Measurements from ENCODE around the gene GBP2. TPM values are rescaled to one million over a fixed set of nuclear protein-coding genes. Genes with fewer than 3 reads are reported as not detected.
A peak's percentile ranks its signal among the peaks of the same experiment; 100 is the strongest.

The GBP2 gene
- total and polyA plus RNA-seq, 9 of the 15 experiments (the other 6 are each of a cell fraction or from before 2014, with no cell fraction given), result 0.45 to 2.2 (median 0.69) TPM

GRCh38 chr1:89170170-89171066 lies 44.5 kb upstream of the GBP2 start (continued):
- TF ChIP-seq, protein P1, sequence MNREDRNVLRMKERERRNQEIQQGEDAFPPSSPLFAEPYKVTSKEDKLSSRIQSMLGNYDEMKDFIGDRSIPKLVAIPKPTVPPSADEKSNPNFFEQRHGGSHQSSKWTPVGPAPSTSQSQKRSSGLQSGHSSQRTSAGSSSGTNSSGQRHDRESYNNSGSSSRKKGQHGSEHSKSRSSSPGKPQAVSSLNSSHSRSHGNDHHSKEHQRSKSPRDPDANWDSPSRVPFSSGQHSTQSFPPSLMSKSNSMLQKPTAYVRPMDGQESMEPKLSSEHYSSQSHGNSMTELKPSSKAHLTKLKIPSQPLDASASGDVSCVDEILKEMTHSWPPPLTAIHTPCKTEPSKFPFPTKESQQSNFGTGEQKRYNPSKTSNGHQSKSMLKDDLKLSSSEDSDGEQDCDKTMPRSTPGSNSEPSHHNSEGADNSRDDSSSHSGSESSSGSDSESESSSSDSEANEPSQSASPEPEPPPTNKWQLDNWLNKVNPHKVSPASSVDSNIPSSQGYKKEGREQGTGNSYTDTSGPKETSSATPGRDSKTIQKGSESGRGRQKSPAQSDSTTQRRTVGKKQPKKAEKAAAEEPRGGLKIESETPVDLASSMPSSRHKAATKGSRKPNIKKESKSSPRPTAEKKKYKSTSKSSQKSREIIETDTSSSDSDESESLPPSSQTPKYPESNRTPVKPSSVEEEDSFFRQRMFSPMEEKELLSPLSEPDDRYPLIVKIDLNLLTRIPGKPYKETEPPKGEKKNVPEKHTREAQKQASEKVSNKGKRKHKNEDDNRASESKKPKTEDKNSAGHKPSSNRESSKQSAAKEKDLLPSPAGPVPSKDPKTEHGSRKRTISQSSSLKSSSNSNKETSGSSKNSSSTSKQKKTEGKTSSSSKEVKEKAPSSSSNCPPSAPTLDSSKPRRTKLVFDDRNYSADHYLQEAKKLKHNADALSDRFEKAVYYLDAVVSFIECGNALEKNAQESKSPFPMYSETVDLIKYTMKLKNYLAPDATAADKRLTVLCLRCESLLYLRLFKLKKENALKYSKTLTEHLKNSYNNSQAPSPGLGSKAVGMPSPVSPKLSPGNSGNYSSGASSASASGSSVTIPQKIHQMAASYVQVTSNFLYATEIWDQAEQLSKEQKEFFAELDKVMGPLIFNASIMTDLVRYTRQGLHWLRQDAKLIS (CRISPR knock-in tag; IDR thresholded peaks at IDR 0.05), result no peak
- TF ChIP-seq DMBX1 (CRISPR knock-in tag; IDR thresholded peaks at IDR 0.05; ENCODE audit: borderline replicate concordance), result peak; percentile 97; the same call in 1 of the 2 replicates
- no peak for TF ChIP-seq TAF15 (IDR thresholded peaks at IDR 0.05; ENCODE audit: low read depth, low read length)
- TF ChIP-seq GABPA (tag; conservative IDR thresholded peaks at IDR 0.05; ENCODE audit: low read depth), result peak; percentile 50; the same call in 1 of the 2 replicates
- TF ChIP-seq SMARCB1 (IDR thresholded peaks at IDR 0.05; ENCODE audit: insufficient read length, low read depth), result no peak
- TF ChIP-seq, protein P2, sequence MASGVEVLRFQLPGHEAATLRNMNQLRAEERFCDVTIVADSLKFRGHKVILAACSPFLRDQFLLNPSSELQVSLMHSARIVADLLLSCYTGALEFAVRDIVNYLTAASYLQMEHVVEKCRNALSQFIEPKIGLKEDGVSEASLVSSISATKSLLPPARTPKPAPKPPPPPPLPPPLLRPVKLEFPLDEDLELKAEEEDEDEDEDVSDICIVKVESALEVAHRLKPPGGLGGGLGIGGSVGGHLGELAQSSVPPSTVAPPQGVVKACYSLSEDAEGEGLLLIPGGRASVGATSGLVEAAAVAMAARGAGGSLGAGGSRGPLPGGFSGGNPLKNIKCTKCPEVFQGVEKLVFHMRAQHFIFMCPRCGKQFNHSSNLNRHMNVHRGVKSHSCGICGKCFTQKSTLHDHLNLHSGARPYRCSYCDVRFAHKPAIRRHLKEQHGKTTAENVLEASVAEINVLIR (CRISPR knock-in tag; IDR thresholded peaks at IDR 0.05), result peak; percentile 31; the same call in 1 of the 2 replicates
- peak; percentile 56 for TF ChIP-seq POLR2H (tag; IDR thresholded peaks at IDR 0.05; ENCODE audit: low read depth)
- TF ChIP-seq MAZ (CRISPR knock-in tag; conservative IDR thresholded peaks at IDR 0.05 in 1 of 2, IDR thresholded peaks at IDR 0.05 in 1 of 2), result peak in 1 of 2 experiments; percentile 96; a peak in 2 of 4 replicates
- peak; percentile 70; the same call in 1 of the 2 replicates for TF ChIP-seq ATF4 (CRISPR knock-in tag; IDR thresholded peaks at IDR 0.05)
- peak; percentile 88 for TF ChIP-seq ZNF79 (CRISPR knock-in tag; IDR thresholded peaks at IDR 0.05; ENCODE audit: low read depth)
- TF ChIP-seq RREB1 (CRISPR knock-in tag; IDR thresholded peaks at IDR 0.05), result peak; percentile 85; the same call in 1 of the 2 replicates

Data from K562 (cell line).